Activated naive CD4-positive, alpha-beta T cell (primary cell): Measurements from ENCODE around the gene PARL.

Experiments
- DNase-seq, 4 experiments: peaks; one replicate each; lab custom pipeline; 2025; lab: John Stamatoyannopoulos, UW

PARL gene, protein sequence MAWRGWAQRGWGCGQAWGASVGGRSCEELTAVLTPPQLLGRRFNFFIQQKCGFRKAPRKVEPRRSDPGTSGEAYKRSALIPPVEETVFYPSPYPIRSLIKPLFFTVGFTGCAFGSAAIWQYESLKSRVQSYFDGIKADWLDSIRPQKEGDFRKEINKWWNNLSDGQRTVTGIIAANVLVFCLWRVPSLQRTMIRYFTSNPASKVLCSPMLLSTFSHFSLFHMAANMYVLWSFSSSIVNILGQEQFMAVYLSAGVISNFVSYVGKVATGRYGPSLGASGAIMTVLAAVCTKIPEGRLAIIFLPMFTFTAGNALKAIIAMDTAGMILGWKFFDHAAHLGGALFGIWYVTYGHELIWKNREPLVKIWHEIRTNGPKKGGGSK

DNA sequence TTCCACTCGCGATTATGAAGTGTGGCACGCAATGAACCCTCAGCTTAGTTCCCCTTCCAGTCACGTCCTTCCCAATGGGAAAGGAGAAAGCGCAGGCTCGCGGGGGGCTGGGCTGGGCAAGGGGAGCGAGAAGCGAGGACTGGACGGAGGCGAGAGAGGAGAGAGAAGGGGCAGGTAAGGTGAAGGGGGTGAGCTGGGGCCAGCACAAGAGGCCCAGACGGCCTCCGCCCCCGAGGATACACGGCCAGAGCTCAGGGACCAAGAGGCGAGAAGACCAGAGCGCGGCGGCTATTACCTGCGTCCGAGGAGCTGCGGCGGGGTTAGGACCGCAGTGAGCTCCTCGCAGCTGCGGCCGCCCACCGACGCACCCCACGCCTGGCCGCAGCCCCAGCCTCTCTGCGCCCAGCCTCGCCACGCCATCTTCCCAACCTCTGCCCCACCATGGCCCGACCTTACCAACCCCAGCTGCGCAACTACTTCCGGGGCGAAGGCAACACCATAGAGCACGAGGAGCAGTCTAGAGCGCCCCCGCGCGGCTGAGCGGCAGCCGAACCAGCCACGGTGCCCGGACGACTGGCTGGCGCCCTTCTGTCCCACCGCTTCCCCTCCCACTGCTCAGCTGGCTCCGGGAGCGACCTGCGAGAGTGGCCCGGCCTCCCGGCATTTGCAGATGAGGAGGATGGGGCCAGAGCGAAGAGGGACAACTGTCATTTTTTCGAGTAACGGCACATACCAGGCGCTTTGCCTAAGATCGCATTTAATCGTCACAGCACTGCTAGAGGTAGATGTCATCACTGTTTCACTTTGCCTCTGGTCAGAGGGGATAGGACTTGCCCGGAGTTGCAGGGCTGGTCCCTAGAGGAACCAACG lies at the start of gene PARL:
Gene PARL, minus strand, starts transcription at position 454 of the 870 bp plus-strand sequence. Its CDS starts 34 bp downstream, at position 420.
- peak; percentile 93 to 96 (median 96) for DNase-seq

DNA sequence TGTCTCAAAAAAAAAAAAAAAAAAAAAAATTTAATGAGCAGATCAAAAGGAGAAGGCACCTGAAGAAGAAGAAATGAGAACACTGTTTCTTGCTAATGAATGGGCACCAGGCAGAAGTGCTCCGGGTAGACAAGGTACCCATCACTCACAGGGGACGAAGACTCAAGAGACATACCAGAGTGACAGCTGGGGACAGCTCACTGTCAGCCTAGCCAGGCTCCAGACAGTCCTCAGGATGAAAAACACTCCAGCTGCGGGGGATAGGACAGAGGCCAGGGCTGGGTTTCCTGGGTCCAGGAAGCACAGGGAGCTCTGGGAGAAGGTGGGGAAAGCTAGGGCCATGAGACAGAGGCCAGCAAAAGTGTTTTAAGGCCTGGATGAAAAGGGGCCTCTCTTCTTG lies 48.5 kb upstream of the PARL start:
- no peak for DNase-seq

DNA sequence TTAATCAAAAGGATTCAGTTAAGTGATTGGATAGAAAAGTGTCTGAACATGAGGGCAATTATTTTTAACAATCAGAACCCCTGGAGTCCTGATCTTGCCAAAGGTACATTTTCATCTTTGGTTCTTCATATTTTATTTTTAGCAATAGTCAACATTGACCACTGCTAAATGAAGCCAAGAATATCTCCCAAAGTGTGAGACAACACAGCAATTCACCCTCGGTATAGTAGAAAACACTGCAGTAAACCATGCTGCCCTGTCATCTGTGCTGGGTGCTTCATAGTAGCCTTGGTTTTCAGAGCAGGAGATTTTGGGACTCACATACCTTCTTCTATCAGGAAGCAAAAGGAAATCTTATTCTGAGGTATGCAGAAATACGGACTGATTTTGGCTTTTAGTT lies 47.2 kb upstream of the PARL start:
- DNase-seq = no peak

DNA sequence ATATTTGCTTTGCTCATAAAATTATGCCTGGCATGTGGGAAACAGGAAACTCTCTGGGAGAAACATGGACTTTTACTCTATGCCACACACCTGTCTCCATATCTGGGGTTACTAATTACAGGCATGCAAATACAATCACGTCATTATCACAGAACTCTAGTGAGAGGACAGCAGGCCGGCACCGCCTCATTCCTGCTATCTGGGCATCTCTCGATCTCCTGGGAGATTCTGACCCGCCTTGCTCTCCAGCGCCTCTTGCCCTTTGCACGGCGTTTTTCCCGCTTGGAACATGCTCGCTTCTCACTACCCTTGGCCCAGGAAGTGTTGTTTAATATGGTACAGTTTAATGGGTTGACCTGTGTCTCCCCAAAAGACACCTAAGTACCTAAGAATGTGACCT lies 45.4 kb upstream of the PARL start:
- no peak for DNase-seq

DNA sequence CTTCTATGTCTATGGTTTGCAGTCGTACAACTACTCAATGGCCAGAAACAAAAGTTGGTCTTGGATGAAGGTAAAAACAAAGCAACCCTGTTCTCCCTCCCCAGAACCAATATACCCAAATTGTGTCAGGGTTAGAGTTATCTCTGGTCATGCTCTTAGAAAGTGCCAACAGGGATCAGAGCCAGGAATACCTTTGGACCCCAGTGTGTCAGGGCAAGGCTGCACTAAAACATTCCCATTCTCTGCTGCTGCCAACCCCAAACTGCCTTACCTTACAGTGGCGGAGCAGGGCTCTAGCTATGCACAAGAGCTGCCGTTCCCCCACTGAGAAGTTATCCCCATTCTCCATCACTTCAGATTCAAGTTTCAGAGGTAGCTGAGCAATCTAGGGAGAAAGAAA lies 42.4 kb upstream of the PARL start:
- no peak for DNase-seq

DNA sequence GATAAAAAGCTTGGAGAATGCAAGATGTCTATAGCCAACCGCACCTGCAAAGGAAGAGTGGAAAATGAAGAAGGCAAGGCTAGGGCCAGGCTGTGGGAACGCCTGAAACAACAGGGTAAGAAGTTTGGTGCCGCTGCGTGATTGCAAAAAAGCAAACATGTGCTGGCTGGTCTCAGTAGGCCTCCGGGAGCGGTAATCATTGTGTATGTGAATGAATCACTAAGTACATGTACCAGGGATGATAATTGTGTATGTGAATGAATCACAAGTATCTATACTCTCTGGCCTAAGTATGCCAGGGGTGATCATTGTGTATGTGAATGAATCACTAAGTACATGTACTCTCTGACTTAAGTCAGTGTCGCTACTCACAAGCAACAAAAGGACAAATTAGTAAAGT lies 40.3 kb upstream of the PARL start:
- DNase-seq = no peak

DNA sequence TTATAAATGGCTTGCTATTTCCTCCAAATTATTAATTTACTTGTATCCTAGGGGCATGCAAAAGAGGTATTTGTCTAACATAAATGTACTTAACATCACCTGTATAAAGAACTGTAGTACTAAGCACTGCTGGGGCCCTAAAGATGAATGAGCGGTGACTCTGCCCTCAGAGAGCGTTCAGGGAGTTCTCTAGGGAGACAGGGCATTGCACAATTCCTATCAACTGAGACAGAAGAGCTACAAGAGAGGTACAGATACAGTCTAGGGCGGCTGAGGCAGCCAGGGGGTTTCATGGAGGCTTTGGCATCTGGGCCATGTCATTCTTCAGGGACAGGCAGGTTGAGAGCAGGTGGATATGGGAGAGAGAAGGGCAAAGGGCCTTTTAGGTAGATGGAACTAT lies 39.9 kb upstream of the PARL start:
- DNase-seq = no peak

DNA sequence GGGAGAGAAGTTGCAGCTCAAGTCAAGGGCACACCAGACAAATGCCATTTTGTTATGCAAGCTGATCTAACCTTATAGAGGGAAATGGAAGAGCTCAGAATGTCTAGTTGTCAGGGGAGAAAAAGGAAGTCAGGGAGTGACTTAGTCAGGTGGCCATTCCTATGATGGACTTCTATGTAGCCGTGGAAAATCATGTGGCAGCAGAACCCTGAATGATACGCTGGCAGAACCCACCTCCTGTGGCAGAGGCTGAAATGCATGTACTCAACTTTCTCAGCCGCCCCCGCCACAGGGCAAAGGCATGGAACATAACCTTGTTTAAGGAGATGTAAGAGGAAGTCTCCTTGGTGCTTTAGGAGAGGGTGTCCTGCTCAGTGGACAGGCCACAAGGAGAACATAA lies 37.7 kb upstream of the PARL start:
- DNase-seq = no peak

DNA sequence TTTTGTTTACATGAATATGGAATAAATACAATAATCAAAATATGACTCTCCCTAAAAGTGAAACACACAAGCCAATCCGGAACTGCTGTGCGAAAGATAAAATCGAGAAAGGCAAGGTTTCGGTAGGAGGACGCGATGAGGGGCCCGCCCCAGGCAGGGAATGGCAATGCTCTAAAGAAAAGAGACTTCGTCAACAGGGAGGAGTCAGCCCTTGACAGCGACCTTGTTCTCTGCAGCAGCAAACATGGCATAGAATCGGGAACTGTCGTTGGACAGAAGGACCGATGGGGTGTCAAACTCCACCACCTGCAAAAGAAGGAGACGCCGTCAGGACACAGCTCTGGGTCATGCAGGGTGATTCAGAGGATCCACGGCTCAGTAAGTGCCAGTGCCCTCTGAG lies 36.4 kb upstream of the PARL start:
- DNase-seq = no peak

DNA sequence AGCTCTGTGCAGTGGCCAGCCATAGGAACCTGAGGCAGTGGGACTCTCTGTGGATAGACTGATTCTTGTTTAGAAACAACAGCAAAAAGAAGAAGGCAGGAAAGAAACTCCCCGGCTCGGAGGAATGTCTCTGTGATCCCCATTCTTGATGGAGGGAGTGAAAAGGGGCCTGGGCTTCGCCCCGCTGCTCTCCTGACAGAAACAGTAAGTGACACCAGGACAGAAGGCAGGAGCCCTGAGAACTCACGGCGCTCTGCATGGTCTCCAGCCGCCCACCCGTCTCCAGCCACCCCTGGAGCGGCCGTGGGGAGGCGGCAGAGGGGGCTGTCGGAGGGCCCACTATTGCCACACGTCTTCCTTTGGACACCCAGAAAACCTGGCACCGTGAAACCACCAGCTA lies 35.7 kb upstream of the PARL start:
- DNase-seq = no peak

DNA sequence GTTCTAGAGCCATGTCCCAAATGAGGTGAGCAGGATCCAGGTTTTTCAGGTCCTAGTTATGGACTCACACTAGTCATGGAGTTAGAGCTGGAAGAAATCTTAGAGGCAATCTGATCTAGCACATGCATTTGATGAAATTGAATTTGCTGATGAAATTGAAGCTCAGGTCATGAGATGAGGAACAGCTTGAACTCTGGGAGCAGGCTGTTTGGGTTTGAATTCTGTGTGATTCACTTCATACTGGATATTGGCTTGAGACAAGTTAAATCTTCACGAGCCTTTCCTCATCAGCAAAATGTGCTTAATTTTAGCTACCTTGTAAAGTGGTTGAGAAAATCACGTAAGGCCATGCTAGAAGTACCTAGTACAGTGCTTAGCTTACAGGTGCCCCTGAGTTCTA lies 33.5 kb upstream of the PARL start:
- DNase-seq = no peak

DNA sequence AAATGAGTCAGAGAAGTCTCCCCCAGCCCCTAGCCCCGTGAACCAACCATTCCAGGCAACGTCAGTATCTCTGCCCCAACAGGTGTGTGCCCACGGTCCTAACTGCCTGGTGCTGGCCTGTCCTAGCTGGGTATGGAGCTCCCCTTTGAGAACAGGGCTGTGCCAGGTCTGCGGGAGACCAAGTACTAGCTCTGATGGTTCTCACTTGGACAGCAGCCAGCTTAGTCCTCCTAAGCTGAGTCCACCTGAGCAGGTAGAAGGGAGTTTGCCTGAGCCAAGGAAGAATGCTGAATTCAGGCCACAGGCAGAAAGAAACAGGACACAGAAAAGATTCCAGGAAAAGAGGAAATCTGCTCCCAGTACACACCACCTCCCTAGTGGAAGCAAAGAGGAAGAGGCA lies 33.1 kb upstream of the PARL start:
- DNase-seq = no peak

DNA sequence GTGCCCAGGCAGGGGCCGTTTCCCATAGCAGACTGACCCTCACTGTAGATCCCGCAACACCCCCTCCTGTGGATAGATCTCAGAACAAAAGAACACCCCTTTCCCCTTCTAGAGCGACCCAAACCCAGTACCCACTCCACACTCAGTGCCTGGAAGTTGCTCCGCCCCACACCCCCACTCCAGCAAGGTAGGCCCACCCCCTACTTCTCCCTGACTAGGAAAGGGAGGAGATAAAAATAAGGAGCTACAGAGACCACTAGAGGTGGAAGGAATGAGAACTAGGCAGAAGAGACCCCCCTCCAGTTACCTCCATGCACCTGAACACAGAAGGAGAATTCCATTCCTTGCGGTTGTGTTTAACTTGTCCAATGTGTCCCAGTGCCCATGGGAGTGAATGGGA lies 30.2 kb upstream of the PARL start:
- DNase-seq = no peak

DNA sequence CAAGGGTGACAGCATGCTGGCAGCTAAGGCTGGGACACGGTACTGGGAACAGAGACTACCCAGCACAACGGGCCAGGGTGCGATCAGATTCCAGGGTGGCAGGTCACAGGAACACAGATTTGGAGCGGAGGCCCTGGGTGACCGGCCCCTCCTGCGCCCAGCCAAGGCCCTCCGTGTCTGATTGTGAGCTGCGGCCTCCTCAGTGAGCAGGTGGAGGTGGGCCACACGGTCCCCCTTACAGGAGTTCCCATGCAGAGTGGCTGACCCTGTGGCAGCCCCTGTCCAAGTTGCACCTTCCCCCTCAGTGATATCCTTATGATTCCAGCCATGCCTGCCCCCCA lies 28.9 kb upstream of the PARL start:
- DNase-seq = no peak

DNA sequence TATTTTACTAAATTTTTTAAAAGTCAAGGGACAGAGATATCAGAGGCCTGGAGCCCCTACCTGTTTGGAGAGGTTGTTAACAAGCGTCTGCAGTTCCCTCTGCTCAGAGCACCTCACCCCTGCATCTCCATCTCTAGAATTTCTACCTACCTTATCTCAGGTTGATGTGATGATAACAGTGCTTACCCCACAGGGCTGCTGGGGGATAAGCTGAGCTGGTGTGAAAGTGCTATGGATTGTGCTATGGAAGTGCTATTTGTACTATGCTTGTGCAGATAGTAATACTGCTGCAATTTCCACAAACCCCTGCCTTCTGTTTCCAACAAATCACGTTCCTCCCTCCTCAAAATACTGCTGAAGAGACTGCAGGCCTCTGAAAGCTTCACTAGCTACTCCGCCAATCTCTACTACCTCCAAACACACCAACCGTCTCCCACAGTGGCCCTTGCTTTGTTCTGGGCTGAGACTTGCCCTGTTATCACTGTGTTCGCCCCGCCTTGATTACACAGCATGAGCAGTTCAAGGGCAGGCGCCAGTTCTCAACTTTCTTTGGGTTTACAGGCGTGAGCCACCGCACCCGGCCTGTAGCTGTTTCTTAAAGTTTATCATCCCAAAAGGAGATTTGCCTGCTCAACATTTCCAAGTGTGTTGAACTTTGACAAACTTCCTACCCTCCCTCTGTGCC lies 28.4 kb upstream of the PARL start:
- no peak for DNase-seq

DNA sequence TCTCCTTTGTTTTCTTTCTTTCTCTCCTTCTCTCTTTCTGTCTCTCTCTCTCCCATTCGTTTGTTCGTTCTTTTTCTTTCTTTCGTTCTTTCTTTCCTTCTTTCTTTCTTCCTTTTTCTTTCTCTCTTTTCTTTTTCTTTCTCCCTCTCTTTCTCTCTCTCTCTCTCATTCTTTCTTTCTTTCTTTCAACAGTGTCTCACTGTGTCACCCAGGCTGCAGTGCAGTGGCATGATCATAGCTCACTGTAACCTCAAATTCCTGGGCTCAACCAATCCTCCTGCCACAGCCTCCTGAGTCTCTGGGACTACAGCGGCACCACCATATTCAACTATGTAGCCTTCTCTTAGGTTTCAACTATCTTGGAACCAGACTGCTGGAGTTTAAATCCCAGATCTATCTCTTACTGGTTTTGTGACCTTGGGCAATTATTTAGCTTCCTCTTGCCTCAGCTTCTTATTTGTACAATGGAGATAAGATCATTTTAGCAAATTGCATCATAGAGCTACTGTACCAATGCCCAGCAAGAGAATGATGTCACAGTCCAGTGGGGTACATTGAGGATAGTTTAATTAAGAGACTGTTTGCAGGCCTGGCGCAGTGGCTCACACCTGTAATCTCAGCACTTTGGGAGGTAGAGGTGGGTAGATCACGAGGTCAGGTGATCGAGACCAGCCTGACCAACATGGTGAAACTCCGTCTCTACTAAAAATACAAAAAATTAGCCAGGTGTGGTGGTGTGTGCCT lies 27.3 kb upstream of the PARL start:
- no peak for DNase-seq

DNA sequence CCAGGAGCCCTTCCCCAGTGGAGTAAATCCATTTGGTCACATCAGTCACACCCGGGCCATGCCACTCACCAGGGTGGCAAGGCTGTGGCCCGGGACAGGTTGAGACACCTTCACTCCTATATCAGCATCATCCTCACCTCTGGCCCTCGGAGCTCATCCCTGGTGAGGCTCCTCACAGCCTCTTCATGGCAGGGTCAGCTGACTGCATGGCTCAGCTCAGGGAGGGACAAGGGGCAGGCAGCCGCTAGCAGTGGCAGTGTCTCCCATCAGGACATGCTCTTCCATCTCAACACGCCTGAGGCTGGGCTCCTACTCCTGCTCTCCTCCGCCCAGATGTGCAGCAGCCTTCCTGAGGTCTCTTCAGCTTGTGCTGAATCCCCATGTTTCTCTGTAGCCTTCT lies 26.4 kb upstream of the PARL start:
- DNase-seq = no peak

DNA sequence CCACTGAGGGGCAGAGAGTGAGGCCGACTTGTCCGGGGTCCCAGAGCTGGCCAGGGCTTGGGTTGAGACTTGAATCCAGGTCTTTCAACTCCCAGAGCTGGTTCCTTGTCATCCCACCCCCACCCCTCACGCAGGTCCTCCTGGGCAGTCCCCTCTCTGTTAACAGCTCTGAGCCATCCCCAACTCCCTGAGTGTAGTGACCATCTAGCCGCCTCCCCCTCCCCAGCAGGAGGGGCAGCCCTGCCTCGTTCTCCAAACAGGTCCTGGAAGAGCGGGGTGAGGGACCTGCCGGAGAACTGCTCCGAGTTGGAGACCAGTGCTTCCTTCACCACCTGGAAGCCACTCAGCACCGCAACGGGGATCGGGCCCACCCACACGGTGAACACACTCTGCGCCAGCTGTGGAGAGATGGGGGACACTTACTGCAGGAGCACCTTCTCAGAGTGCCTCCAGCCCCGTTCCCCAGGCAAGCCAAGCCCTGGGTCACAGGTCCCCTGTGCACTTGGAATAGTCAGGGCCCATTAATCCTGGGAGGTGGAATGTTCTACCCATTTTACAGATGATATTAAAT lies 24.4 kb upstream of the PARL start:
- DNase-seq = no peak

DNA sequence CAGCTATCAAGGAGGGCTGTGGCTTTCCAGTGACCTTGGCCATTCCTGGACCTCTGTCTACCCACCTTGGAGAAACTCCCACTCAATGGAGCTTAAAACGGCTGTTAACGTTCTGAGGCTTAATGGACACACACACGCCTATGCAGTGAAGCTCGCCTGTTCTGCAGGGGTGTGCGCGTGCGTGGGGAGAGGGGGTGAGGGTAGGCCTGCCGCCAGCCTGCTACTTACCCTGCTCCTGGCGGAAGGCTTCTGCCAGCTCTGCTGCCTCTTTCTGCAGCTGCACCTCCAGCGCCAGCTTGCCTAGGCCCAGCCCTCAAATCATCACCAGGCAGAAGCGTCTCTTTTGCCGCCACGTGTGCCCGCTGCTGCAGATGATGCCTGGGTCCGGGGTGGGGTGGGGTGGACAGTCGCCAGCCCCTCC lies 23.2 kb upstream of the PARL start:
- no peak for DNase-seq

DNA sequence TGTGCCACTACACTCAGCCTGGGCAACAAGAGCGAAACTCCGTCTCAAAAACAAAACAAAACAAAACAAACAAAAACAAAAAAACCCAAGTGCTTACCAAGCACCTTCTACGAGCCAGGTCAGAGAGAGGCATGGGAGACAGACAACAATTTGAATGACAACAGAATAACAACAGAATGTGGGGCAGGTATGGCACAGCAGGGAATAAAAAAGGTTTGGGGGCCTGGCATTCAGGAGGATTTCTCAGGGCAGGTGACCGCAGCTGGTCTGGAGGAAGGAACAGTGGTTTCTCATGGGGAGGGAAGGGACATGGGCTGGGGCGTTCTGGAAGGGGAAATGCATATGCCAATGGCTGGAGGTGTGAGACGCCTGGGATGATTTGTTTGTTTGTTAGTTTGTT lies 22.5 kb upstream of the PARL start:
- no peak for DNase-seq

DNA sequence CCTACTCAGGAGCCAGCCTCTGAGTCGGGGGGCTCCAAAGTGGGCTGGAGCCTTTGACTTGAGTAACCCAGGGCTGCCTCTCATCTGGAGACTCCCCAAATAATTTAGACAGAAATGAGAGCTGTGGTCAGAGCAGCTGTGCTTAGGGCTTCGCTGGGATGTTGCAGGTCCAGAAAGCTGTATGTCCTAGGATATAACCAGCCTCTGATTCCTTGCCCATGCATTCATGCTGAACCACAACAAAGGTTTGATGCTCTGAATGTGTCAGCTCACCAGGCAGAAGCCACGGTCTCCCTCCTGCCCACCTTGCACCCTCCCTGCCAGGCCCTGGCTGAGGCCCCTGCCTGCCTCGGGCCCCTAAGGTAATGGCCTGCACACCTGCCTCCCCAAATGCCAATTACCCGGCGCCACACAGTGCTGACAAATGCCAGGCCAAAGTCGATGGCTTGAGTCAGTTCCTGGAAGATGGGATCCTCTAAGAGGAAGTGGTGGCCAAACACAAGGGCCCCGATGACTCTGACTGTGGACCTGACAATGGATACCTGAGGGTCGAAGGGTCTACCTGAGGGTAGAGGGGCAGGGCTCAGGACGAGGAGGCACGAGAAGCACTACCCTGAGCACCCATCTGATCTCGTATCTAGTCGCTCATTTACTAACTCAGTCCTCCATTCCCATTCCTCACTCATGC lies 21.7 kb upstream of the PARL start:
- DNase-seq = no peak
